GM04503 (cell line): Measurements from ENCODE around the gene PSMA1.
"Not testable (repeated sequence)": the region's sequence is repeated elsewhere in the genome, so short reads cannot be mapped to it uniquely, and the experiment has no call there.

Experiments used
- DNase-seq: peaks from one replicate; pipeline ENCODE4 v3.0.0-alpha.2; 2012; ENCODE audit warnings: low read depth

PSMA1 gene

DNA sequence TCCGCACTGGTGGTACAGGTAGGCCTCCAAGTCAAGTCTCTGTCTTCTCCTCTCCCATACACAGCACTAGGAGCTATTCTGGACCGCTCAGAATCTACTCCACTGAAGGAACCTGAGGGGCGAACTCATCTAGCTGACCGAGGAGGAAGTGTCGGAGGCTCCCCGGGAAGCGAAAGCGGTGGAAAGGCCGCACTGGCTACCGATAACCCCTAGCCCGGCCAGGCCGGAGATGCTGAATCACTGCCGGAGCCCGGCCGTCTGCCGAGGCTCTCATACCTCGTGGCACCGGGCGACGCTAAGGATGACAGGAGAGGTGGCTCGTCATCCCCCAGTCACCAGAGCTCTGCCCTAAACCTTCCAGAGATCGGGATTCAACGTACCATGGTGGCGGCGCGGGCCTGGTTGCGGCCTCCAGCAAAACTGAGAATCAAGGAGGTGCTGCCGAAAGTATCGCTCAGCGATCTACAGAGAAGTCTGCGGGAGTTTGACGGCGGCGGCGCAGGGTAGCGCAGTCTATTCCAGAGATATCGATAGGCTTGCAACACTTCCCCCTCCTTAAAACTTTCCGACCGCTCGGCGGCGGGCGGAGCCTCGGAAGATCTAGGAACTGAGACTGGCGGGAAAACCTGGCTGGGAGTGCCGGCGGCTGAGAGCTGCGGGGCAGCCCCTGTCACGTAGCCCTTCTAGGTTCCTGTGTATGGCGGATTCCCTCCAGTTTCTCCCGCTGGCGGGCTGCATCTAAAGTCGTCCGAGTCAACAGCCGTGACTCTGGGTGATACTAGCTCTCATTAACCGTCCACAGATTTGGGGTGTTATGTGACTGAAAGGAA is at the start of gene PSMA1:
Gene PSMA1 (minus strand): TSS at position 470 of the 830 bp plus-strand sequence. CDS start 87 bp downstream, at position 383.
- DNase-seq, result peak; percentile 78

DNA sequence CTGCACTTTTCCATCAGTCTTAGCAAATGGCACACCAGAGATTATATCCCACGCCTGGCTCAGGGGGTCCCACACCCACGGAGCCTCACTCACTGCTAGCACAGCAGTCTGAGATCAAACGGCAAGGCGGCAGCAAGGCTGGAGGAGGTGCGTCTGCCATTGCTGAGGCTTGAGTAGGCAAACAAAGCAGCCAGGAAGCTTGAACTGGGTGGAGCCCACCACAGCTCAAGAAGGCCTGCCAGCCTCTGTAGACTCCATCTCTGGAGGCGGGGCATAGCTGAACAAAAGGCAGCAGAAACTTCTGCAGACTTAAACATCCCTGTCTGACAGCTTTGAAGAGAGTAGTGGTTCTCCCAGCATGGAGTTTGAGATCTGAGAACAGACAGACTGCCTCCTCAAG is 49.3 kb upstream of the PSMA1 start:
- not testable (repeated sequence) for DNase-seq

DNA sequence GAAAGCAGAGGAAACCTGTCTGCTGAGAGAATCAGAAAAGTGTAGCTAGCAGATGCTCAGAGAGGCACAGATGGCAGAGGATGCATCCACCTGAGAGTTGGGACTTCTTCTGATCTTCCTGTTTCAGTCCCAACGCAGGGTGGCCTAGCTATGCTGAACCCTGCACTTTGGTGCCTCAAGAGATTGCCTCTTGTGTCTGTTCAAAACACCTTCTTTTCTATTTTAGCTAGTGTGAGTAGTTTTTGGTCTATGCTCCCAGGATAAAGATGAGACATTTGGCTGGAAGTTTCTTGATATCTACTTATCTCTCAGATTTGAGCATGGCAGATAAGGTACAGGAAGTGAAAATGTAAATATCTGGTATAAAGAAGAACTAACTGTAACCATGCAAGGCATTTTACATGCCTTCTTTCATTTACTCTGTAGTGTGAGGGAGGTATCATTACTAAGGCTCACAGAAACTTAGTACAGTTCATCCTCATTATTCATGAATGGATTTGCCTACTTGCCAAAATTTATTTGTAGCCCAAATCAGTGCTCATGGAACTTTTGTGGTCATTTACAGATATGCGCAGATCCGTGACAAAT is 47.0 kb upstream of the PSMA1 start:
- no peak for DNase-seq

DNA sequence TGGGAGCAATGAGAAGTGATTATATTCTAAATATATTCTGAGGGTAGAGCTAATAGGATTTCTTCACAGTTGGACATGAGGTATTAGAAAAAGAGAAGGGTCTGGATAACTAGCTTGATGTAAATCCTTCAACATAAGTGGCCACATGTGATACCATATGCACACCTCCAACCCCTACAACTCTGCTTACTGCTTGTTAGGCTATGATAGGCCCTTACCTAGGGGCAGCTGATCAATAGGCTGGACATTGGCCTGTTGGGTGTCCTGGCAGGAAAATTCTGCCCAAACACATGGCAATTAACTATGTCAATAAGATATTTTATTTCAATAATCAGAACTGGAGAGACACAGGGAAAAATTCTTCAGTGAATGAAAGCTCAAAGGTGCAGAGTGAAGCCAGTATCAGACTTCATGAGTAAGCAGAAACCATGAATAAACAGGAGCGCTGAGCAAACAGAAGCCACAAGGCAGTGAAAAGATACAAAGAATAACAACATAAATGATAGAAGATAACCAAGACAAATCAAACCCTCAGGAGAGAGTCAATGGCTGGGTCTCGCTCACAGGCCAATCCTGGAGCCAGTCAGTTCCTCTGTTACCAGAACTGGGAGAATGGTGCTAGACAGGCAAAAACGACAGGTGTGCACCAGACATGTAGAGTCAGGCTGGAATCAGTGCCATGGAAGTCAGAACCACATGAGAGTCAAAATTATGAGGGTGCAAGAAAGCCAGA is 46.3 kb upstream of the PSMA1 start:
- DNase-seq, result no peak

DNA sequence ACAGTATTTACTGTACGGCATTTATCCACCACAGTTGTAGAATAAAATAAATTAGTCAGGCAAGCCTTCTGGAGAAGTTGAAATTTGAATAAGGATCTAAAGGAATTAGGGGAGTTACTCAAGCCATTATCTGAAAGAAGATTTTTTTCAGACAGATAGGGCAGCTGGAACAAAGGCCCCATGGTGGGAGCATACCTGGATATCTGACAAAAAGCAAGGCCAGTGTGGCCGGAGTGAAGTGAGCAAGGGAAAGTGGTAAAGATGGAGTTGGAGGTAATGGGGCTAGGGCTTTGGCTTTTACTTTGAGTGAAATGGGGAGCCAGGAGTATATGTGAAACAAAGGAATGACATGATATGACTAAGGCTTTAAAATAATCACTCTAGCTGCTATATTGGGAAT is 45.7 kb upstream of the PSMA1 start:
- DNase-seq, result no peak

DNA sequence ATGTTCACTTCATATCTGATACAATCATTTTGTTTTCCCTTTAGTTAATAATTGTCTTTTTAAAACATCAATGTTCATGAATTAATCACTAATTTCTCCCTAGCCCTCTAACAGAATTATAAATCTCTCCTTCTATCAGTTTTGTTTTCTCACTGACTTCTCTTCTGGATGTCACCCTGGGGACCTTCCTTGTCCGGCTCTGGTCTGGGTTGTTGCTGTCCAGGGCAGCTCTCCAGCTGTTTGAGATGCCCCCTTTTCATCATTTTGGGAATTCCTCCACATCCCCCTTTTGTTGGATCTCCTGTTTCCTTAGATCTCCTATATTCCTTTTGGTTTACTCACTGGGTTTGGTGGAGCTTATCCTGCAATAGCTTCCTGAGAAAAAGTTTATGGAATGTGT is 35.6 kb upstream of the PSMA1 start:
- no peak for DNase-seq

DNA sequence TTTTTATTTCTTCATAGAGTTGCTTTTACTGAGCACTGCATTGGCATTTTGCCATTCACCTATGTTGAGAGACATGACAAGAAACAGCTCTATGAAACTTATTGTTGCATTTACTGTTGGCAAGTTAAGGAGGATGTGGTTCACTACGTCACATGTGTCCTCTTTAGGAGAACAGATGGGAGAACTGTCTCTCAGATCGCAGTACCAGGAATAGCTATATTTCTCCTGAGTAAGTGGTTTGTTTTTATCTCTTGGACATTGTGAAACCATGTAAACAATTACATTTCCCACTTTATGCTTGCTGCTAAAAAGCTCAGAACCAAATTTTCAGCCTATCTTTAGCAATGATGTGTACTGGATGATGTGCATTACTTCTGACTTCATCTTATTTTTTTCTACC is 34.8 kb upstream of the PSMA1 start:
- DNase-seq, result no peak

DNA sequence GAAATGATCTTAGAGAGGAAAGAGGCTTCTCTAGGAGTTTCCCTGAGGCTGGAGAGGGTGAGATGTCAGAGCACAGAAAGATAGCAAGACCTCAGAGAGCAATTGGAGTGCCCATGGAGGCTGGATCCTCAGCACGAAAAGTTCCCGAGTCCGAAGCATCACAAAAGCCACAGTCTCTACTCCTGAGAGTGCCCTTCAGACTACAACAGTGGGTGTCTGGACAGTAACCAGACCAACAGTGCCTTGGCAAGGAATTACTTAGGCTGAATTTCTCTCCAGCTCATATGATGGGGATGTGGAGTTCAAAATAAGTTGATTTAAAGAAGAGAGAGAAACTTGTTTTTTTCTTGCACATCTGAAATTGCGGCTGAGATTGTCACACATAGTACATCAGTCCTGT is 31.9 kb upstream of the PSMA1 start:
- no peak for DNase-seq

DNA sequence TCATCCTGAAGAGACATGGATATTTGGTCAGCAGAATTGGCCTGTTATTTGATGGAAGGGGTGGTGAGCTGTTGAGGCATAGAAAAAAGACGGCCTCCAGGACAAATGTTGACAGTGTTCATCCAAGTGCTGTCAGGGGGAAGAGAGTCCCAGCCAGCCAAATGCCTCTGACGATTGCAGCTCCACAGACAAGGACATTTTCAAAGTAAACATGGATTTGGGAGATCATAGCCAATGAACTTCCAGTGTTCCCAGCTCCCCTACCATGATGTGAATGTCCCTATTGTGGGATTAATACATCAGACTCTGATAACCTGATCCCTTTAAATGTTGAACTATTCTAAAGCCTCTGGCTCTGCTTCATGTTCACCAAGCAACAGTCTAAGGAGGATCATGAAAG is 31.2 kb upstream of the PSMA1 start:
- DNase-seq, result no peak

DNA sequence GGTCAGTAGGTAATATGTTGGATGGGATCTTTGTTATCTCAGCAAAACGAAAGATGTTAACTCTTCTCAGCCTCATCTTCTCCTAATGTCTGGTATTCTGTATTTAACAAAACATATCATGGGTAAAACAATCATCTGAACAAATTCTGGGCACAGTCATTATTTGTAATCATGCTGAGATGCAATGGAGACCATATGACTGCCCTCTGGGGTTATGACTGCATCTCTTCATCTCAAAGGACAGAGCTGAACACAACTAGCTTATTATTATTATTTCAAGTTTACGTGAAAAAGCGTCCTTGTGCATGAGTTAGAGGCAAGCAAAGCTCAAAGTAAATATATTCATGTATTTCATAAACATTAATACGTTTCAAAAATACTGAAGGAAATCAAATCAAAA is 29.7 kb upstream of the PSMA1 start:
- DNase-seq, result no peak

DNA sequence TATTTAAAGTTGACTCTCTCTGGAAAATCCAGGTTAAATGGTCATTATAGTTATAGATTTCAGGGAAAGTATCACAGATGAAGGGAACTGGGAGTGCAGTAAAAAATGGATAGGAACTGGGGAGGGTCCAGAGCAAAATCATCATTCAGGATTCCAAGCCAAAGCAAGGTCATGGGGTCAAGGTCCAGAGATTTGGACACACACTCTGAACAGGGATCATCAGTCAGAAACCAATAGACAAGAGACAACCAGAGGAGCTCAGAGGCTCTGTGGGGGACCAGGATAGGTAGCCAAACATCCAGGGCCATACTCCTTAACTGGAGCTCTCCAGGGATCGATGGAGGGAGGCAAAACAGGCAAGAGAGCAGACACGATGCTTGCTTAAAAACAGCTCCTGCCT is 27.3 kb upstream of the PSMA1 start:
- DNase-seq, result no peak

DNA sequence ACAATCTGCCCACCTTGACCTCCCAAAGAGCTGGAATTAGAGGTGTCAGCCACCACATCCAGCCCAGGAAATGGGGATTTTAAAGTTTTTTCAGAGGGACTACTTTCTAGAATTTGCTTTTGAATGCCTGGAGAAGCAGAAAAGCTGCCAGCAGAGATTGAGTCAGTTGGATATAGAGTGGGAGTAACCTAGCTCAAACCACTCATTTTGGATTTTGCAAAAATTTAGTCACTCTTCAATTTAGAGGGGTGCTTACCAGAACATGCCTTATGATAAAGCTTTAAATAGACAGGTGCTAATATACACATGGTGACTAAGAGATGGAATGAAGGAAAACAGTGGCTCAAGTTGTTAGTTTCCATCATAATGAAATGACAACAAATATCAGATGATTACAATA is 26.5 kb upstream of the PSMA1 start:
- DNase-seq, result no peak

DNA sequence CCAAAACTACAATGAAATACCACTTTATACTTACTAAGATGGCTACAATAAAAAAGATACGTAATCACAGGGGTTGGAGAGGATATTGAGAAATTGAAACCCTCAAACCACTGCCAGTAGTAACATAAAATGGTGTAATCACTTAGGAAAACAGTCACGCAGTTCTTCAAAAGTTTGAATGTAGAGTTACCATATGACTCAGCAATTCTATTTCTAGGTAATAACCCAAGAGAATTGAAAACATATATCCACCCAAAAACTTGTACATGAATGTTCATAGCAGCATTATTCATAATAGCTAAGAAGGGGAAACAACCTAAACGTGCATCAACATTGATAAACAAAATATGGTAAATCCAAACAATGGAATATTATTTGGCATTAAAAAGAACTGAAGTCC is 24.4 kb upstream of the PSMA1 start:
- DNase-seq, result peak; percentile 8

DNA sequence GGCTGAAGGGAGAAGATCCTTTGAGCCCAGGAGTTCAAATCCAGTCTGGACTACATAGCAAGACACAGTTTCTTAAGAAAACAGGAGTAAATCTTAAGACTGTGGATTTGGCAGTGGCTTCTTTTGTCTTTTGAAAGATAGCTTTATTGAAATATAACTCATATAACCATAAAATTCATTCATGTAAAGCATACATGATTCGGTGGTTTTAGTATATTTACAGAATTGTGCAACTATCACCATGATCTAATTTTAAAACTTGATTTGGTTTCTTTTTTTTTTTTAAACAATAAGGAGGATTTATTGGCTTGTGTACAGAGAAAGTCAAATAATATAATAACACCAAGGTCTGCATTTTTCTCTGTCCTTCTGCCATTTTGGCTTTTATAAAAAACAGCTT is 23.1 kb upstream of the PSMA1 start:
- DNase-seq, result no peak

DNA sequence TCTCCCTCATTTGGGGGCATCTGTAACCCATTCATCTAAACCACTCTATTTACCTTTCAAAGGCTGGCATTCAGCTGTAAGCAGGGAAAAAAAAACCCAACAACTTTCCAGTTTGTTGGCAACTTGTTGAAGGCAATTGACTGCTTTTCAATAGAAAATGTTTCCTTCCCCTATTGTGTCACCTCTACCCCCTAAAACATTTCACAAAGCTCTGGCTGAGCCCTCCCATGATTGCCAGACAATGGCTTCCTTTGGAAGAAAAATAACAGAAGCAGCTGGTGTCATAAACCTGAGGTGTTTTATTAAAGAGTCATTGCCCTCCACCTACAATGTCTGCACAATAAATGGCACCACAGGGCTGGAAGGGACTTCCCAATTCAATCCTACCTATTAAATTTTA is 22.1 kb upstream of the PSMA1 start:
- DNase-seq, result no peak

DNA sequence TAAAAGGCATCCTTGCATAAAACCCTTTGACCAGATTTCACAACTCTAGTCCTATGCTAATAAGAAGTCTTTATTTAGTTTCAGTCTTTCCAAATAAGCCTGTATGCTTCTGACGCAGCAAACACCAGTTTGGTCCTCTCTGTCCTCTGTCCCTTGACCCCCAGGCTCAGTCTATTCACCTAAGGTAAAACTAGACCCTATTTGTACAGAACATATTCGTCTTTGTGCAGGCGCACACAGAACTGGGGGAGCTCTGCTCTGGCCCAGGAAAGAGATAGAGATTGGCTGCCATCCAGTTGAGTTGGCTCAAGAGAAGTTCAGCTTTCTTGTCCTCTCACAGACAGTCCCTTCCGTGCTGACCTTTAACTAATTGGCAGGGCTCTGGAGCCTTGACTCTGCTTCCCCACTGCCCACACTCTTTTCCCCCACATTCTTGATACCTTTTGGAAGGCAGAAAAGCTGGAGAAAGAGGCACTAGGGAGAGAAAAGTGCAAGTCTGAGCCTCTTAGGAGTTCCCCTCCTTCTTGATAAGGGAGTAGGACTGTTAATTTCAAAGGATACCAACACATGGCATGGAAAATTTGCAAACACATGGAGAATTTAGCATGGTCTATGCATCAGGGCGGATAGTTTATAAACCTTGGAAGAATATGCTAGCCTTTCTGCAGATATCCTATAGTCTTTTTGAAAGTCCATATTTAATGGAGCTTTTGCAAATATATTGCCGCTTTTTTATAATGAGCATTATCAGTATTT is 21.2 kb upstream of the PSMA1 start:
- no peak for DNase-seq

DNA sequence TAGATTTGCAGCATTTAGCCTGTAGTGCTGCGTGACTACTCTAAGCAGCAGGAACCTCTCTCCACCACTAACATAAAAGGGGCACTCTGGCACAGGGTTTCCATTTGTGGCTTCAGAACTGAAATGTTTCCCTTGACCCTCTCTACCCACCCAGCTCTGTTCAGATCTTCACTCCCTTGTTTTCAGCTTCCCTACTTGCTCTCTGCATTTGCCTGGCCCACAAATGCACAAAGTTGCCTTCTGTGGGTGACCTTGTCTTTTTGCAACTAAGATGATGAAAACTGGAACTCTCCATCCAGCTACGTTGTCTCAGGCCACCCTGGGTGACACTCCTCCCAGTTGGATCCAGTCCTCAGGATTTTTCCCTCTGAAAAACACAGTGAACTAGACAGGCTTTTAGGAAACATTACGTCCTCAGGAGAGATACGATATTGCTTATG is 19.8 kb upstream of the PSMA1 start:
- DNase-seq, result no peak

DNA sequence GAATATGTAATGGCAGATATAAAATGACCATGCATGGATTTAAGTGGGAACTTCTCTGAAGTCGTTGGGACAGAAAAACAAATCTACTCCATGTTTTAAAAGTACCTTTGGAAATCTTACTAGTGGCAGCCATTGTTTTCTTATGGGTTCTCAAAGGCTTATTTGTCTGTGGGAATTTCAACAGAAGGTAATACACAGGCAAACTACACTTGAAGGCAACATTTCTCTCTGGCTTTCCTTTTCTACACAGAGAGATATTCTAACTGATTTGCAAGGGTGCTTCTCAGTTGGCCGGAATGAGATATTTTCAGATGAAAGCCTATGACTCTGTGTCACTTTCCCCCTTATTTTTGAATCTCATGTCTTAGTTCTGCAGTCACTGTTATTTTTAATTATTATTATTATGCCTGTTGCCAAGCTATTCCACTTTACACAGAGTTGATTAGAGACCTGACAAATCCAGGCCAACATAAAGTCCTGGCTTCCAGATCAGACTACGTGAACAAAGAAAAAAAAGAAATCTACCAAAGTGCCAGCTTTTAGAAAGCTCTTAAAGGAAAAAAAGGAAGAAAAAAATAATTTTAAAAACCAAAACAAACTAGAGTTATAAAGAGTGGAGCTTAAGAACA is 18.9 kb upstream of the PSMA1 start:
- no peak for DNase-seq

DNA sequence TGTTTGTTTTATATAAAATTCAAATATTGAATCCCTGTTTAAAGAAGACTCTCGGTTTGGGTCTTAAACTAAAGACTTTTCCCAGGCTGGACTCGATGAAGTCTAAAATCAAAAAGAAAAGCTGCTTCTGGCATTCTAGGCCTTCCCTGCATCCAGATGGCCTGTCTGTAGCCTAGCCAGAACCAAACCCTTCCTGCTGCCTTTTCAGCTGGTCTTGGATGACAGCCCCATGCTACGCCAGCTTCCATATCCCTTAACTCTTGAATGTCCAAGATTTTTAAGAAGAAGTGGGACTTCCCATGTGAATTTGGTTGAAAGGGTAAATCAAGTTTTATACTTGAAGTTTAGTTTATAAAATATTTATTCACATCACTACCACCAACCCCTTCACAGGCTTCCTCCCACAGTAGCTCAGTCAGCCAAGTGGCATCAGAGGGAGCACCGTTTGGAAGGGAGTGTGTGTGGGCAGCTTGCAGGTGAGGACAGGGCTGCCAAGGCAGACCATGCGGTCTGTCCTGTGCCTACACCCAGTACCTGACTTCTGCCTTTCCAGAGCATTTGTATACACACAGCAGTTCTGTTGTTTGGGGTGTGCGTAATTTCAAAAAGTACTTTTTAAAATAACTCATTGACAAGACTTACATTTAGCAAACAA is 18.2 kb upstream of the PSMA1 start:
- no peak for DNase-seq

DNA sequence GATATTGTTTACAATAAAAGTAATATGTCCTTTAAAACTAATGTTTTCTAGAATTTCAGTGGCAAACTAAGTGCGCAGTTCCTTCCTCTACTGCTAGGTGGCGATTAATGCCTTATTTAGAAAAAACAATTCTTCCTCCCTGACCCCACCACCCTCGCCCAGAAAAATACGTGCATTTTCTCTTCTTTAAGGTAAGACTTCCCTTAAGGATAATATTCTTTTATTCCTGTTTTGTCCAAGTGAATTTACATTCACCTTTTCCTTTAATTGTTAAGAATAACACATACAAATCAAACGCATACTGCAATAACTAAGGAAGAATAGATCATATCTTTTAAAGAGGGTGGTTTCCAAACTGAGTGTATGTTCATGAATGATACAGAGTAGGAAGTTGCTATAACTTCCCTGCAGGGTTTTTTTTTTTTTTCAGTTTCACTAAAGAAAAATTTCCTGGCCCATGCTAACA is 17.0 kb upstream of the PSMA1 start:
- DNase-seq, result no peak

DNA sequence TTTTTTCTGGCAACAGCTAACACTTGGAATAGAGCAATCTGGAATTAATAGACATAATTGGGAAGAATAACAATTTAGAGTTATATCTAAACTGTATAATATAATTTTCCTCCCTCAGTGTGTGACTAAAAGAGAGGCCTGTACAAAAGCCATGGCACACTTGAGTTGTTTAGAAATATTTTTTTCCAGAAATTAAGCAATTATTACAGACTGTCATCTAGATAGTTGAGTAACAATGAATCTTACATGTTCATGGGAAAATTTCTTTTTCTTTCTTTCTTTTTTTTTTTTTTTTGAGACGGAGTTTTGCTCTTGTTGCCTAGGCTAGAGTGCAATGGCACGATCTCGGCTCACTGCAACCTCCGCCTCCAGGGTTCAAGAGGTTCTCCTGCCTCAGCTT is 15.0 kb upstream of the PSMA1 start:
- not testable (repeated sequence) for DNase-seq
